NOMO-1 (cell line): Measurements from ENCODE around the gene ZNF579.

Experiments
- DNase-seq, 2 experiments: peaks; one replicate each; lab custom pipeline; 2025; ENCODE audit not compliant: unreplicated experiment in 2 of 2; lab: John Stamatoyannopoulos, UW

The ZNF579 gene

GRCh38 chr19:55580628-55581144 lies at the start of gene ZNF579:
Gene ZNF579 (minus strand): TSS chr19:55580848. CDS start chr19:55579639, 1,209 bp downstream.
- DNase-seq = peak; percentile 68 to 70

- no peak for DNase-seq
Observed at GRCh38 chr19:55626350-55626749, 45.7 kb upstream of the ZNF579 start.

GRCh38 chr19:55625004-55625326 lies 44.3 kb upstream of the ZNF579 start:
- DNase-seq = no peak

- peak; percentile 88 to 99 for DNase-seq
Observed at GRCh38 chr19:55624109-55625003, 43.7 kb upstream of the ZNF579 start, which contains the start of gene ZNF784. Gene ZNF784 (minus strand): TSS chr19:55624566. CDS start chr19:55624561, 5 bp downstream.

GRCh38 chr19:55623561-55623960 lies 42.9 kb upstream of the ZNF579 start:
- DNase-seq = peak in 1 of 2 experiments; percentile 4

GRCh38 chr19:55623130-55623529 lies 42.5 kb upstream of the ZNF579 start:
- no peak for DNase-seq

- no peak for DNase-seq
Observed at GRCh38 chr19:55622242-55622969, 41.8 kb upstream of the ZNF579 start.

- no peak for DNase-seq
Observed at GRCh38 chr19:55621673-55622231, 41.1 kb upstream of the ZNF579 start.

GRCh38 chr19:55621205-55621672 lies 40.6 kb upstream of the ZNF579 start:
- no peak for DNase-seq

- DNase-seq = peak; percentile 88 to 92
Observed at GRCh38 chr19:55620410-55621204, 40.0 kb upstream of the ZNF579 start.

- peak in 1 of 2 experiments; percentile 27 for DNase-seq
Observed at GRCh38 chr19:55619286-55619685, 38.6 kb upstream of the ZNF579 start.

- no peak for DNase-seq
Observed at GRCh38 chr19:55618426-55618825, 37.8 kb upstream of the ZNF579 start.

GRCh38 chr19:55617426-55617825 lies 36.8 kb upstream of the ZNF579 start:
- no peak for DNase-seq

- DNase-seq = no peak
Observed at GRCh38 chr19:55616395-55616875, 35.8 kb upstream of the ZNF579 start.

- DNase-seq = no peak
Observed at GRCh38 chr19:55615543-55616394, 35.1 kb upstream of the ZNF579 start.

GRCh38 chr19:55614711-55615542 lies 34.3 kb upstream of the ZNF579 start:
- no peak for DNase-seq

GRCh38 chr19:55613930-55614710 lies 33.5 kb upstream of the ZNF579 start:
- no peak for DNase-seq

GRCh38 chr19:55613396-55613795 lies 32.7 kb upstream of the ZNF579 start:
- DNase-seq = no peak
